Right kidney (tissue), 9 donors: Measurements from ENCODE around the gene CNGA4.

Source experiments
- DNase-seq: peaks from one replicate; pipeline ENCODE4 v3.0.0-alpha.2; 2016
- long read RNA-seq, 8 donors: transcript quantifications; one replicate each; lab custom pipeline, GENCODE V29; 2026

Gene CNGA4
- long read RNA-seq, donor 1, result 0 reads
- long read RNA-seq, donor 2, result 0 reads
- long read RNA-seq, donor 3, result 0 reads
- long read RNA-seq, donor 4, result 0 reads
- long read RNA-seq, donor 5, result 0 reads
- long read RNA-seq, donor 6, result 0 reads
- long read RNA-seq, donor 7, partial matches to known transcripts, result 36 of 36 reads
- long read RNA-seq, donor 7, other reads (novel, unspliced or antisense), result 0 of 36 reads
- long read RNA-seq, donor 8, result 0 reads

GRCh38 chr11:6238902-6239301, at the start of gene CNGA4:
Gene CNGA4, plus strand, starts transcription at chr11:6239089. Its CDS starts 118 bp downstream, at chr11:6239207.
- no peak for DNase-seq

- no peak for DNase-seq
Measured at GRCh38 chr11:6191742-6192141, 47.1 kb upstream of the CNGA4 start.

- DNase-seq, result no peak
Measured at GRCh38 chr11:6194065-6194581, 44.8 kb upstream of the CNGA4 start.

GRCh38 chr11:6196396-6196795, 42.5 kb upstream of the CNGA4 start:
- no peak for DNase-seq

GRCh38 chr11:6197466-6198200, 41.3 kb upstream of the CNGA4 start:
- DNase-seq, result no peak

- DNase-seq, result no peak
Measured at GRCh38 chr11:6199174-6199810, 39.6 kb upstream of the CNGA4 start, which contains the start of gene OR52W1. Gene OR52W1, plus strand, starts transcription at chr11:6199224. Its CDS starts 0 bp downstream, at chr11:6199224.

- DNase-seq, result no peak
Measured at GRCh38 chr11:6200975-6201374, 37.9 kb upstream of the CNGA4 start.

- DNase-seq, result no peak
Measured at GRCh38 chr11:6201481-6201880, 37.4 kb upstream of the CNGA4 start.

- DNase-seq, result no peak
Measured at GRCh38 chr11:6202041-6202440, 36.8 kb upstream of the CNGA4 start.

GRCh38 chr11:6203327-6203726, 35.6 kb upstream of the CNGA4 start:
- no peak for DNase-seq

GRCh38 chr11:6204706-6205105, 34.2 kb upstream of the CNGA4 start:
- no peak for DNase-seq

GRCh38 chr11:6205366-6205765, 33.5 kb upstream of the CNGA4 start, which contains the start of gene C11orf42:
Gene C11orf42, plus strand, starts transcription at chr11:6205557. Its CDS starts 59 bp downstream, at chr11:6205616.
- DNase-seq, result no peak

GRCh38 chr11:6206456-6207180, 32.3 kb upstream of the CNGA4 start:
- DNase-seq, result no peak

GRCh38 chr11:6209801-6210200, 29.1 kb upstream of the CNGA4 start:
- DNase-seq, result no peak

- no peak for DNase-seq
Measured at GRCh38 chr11:6210274-6210955, 28.5 kb upstream of the CNGA4 start.

- no peak for DNase-seq
Measured at GRCh38 chr11:6214530-6214929, 24.4 kb upstream of the CNGA4 start.

GRCh38 chr11:6216501-6216900, 22.4 kb upstream of the CNGA4 start:
- DNase-seq, result no peak

GRCh38 chr11:6217722-6218121, 21.2 kb upstream of the CNGA4 start:
- no peak for DNase-seq

GRCh38 chr11:6219359-6219758, 19.5 kb upstream of the CNGA4 start:
- no peak for DNase-seq

GRCh38 chr11:6223854-6224253, 15.0 kb upstream of the CNGA4 start:
- DNase-seq, result no peak

GRCh38 chr11:6224421-6224820, 14.5 kb upstream of the CNGA4 start:
- DNase-seq, result no peak

- DNase-seq, result no peak
Measured at GRCh38 chr11:6225024-6225423, 13.9 kb upstream of the CNGA4 start.
